ENCODE data around the gene ZNF808. TPM values are rescaled to one million over a fixed set of nuclear protein-coding genes. Genes with fewer than 3 reads are reported as not detected.

The ZNF808 gene
- polyA plus RNA-seq, 1 donor = 14.8 TPM

Other genes with a start within 250 kb of the ZNF808 start
- 11.6 TPM for gene ZNF480, start 230.5 kb upstream of the ZNF808 start, polyA plus RNA-seq
- 6.4 TPM for gene ZNF610, start 191.4 kb upstream of the ZNF808 start, polyA plus RNA-seq
- gene ZNF880, start 157.7 kb upstream of the ZNF808 start, polyA plus RNA-seq = 17.5 TPM
- 36.5 TPM for gene ZNF528, start 129.8 kb upstream of the ZNF808 start, polyA plus RNA-seq
- 0.40 TPM for gene ZNF534, start 98.5 kb upstream of the ZNF808 start, polyA plus RNA-seq
- 2.6 TPM for gene ZNF578, start 74.1 kb upstream of the ZNF808 start, polyA plus RNA-seq
- 16.7 TPM for gene ZNF701, start 42.6 kb downstream of the ZNF808 start, polyA plus RNA-seq
- gene ZNF83, start 110.7 kb downstream of the ZNF808 start, polyA plus RNA-seq = 90.2 TPM
- 13.4 TPM for gene ZNF611, start 207.4 kb downstream of the ZNF808 start, polyA plus RNA-seq